GM18873 (cell line): ENCODE data around the gene KCND3.

Experiments used
- ATAC-seq: cut with Tn5 transposase; IDR thresholded peaks from one replicate; pipeline ENCODE4 v1.9.1; 2021; ENCODE audit warnings: mild to moderate bottlenecking, moderate library complexity, moderate number of reproducible peaks; ENCODE audit not compliant: unreplicated experiment, low FRiP score

Gene KCND3

DNA sequence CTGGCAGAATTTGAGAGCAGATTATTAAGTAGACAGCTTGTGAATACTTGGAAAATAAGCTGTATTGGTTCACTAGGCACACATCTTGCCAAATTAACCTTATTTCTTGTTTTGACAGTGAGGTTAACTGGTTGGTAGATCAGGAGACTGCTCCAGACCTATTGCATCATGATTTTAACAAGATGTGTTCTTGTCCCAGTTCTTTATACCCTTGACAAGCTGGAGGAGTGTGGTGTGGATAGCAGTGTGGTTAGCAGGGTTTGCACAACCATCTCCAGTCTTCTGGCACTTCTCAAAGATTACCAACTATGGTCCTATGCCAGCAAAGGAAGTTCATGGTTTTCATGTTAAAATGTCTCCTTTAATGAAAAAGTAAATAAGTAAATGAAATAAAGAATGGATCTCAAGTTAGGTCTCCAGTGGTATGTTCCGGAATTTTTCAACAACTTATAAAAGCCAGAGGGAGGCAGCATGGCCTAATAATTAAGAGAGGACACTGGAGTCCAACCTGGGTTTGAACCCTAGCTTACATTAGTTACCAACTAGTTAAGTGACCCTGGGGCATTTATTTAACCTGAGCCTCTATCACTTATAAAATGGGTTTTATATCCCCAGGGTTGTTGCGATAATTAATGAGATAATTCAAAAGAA lies 199.7 kb downstream of the KCND3 start:
- ATAC-seq, result no peak

DNA sequence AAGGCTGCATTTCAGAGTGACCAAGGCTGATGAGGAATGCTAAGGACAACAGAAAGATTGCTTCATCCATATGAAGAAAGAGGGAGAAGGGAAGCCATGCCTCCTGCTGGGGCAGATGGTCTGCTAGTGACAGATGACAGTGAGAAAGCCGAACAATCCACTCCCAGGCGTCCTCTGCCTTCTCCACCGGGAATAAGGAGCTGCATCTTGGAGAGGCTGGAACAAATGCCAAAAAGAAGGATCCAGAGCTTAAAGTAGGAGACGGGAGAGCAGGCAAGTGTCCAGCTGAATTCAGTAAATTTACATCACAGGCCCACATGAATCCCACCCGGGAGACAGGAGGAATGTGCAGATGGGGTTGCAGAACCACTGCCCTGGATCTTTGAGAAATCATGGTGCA lies 200.3 kb downstream of the KCND3 start:
- ATAC-seq, result no peak

DNA sequence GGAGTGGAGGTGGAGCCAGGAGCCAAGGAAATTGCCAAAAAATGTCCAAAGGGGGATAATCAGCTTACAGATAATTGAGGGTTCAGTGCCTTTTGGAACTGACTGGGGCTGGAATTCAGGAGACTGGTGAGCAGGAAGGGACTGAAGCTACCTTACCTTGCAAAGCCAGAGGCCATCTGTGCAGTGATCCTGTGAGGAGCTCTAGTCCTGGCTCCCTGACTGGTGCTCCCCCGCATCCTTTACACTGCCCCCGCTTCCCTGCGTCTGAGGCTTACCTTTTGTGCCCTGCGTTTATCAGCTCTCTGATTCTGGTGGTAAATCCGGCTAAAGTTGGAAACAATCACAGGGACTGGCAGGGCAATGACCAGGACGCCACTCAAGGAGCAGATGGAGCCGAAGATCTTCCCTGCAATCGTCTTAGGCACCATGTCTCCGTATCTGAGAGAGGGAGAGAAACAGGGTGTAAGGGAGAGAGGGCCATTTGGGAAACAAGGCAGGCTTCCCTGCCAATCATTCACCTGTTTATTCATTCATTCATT lies 202.7 kb downstream of the KCND3 start:
- ATAC-seq, result no peak

DNA sequence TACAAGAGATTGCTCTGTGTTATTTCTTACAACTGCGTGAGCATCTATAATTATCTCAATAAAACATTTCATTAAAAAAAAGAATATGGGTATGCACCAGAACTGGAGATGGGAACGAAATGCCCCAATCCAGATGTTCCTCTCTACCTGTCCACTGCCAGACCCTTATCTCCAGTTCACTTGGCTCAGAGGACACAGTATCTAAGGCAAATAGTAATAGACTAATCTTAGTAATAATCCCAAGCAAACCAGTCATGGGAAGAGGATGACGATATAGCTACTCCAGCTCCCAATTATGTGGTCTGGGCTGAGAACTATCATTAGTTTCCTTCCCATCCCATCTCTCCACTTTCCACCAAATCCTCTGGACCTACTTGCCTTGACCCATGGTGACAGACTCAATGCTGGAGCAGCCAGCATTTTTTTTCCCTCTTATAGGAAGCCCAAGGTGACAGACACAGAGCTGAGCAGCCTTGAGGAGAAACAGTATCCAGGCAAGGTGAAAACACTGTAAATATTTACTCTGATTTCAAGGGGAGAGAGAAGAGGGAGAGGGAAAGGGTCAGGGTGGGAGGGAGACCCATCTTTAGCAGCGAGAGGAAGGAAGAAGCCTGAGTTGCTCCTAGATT lies 205.1 kb downstream of the KCND3 start:
- no peak for ATAC-seq

DNA sequence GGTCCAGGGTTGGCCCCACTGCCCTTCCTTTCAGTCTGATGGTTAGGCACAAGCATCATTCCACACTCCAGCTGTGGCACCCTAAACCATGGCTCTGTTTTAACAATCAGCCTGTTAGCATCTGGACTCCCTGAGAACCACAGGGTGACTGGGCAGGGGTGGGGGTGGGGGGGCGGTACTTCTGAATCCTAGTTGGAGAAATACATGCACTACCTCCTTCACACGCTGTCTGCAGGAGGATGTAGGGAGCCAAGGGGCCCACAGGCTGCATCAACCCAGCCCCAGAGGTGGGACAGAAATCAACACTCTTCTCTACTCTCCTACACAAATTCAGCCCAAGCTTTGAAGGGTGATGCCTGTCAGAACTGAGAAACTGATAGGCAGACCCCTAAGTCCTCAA lies 209.9 kb downstream of the KCND3 start:
- ATAC-seq, result no peak

DNA sequence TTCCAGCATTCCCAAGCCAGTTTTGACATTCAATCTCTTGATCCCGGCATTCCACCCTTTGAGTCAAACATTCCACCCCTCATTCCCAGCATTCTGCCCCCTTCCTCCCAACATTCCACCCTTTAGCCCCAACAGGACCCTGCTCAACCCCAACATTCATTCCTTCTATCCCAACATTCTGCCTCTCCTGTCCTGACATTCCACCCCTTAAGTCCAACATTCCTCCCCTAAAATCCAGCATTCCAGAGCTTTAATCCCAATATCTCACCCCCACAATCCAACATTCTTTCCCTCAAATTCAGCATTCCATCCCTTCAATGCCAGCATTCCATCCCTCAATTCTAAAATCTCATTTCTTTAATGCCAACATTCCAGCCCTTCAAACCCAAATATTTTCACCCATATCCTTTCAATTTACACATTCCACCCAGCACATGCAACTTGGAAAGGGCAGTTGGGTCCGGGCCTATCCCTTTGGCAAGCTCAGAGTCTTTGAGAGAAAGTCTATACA lies 210.9 kb downstream of the KCND3 start:
- no peak for ATAC-seq

DNA sequence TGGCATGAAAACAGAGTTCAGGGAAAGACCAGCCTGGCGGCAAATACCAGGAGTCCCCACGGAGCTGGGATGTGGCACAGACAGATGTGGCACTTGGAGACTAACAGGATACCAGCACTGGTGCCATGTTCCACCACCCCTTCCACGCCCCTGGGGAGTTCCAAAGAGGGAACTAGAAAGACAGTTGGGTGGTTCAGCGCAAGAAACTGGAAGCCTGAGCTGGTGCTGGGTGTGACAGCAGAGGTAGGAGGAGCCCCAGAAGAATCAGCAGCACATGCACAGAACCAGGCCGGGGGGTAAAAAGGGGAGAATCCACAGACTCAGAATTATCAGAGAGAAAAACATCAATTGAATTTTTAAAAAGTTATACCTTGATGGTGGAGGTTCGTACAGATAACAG lies 211.4 kb downstream of the KCND3 start:
- no peak for ATAC-seq

DNA sequence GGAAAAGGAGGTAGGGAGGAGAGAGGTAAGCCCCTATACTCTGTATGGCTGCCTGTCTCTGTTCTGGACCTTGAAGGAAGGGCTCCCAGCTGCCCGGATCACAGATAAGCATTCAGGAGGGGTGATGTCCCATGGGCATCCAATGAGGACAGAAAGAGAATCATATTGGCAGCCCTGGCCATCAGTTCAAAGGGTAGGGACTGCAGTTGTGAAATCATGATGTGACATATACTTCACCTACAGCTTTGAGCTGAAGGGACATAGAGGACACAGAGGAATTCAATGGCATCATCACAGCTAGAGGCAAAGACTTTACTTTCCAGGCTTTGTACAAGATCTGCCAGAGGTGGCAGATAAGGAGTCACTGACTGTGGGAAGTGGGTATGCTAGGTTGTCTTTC lies 212.2 kb downstream of the KCND3 start:
- ATAC-seq, result no peak

DNA sequence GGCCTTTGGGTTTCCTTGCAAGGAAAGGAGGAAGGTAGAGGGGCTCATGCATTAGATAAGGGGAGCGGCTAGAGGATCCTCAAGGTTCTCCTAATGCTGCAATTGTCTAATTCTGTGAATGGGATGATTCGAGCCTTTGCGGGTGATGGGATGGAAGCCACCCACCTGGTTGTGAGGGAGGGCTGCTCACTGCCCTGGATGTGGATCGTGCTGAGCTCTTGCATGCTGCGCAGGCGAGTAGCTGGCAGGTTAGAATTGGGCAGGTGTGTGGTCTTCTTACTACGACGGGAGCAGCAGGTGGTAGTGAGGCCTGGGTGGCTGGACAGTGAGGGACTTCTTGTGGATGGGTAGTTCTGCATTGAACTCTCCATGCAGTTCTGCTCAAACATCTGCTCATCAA lies 212.6 kb downstream of the KCND3 start:
- no peak for ATAC-seq

DNA sequence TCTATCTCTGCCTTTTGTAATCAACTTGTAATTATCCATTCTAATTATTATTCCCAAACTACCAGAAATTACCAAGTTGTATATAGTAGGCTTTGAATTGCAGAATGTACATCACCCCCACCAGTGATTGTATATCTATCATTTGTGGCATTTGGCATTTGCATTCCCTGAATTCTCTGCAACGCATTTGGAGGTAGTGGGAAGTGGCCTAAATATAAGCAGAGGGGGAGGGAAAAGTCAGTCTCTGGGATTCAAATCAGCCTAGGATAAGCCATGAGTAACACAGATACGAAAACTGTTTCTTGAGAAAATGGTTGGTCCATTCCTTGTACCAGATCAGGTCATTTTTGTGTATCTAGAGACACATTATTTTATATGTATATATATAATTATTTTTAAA lies 213.1 kb downstream of the KCND3 start:
- no peak for ATAC-seq

DNA sequence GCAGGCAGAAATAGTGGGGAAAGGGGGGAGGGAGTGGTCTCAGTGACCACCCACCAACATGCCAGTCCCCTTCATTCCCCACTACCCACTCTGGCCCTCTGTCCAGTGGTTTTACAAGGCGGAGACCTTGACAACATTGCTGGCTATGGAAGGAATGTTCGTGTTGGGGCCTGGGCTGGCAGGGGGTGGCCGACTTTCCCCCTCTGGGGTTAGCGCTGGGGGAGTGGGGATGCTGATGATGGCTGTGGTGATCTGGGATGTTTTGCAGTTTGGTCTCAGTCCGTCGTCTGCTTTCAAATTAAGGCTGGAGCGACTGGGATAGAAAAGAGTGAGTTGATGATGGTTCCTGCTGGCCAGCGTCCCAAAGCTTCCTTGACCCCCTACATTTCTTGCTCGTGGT lies 213.5 kb downstream of the KCND3 start:
- ATAC-seq, result no peak

DNA sequence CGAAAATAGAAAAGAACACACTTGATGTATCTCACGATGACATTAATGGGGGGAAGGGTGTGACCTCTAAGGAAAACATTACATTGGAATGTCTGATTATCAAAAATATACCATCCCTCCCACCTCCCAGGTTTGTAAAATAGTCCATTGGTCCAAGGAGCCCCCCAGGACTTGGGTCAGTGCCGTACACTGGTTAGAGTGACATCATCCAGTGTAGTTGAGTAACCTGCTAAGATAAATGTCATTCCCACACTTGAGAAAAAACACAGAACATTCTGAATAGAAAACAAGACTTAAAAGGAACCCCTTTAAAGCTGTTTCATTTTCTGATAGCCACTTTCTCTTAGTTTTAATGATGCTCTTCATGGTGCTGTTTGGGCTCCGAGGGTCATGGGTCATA lies 218.6 kb downstream of the KCND3 start:
- ATAC-seq, result no peak

DNA sequence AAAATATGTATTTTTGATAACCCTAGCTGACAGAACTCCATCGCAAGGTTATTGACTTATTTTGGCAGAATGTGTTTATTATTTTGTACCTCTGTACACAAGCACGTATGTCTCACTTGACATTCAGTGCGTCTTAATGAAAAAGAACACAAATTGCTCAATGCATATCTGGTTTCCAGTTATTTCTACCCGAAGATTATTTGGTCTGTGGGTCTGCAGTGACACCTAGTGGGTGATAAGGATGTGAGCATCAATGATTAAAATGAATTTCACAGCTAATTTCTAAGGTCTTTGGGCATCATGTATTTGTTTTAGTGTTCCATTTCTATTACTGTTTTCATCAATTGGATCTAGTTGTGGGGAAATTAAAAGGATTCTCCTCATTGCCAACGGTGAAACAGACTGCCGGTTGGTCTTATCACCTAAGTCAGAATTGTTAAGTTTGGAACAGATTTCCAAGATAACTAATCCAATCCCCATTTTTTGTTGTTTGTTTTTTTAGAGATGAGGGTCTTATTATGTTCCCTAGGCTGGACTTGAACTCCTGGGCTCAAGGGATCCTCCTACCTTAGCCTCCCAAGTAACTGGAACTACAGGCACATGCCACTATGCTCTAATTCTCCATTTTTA lies 219.8 kb downstream of the KCND3 start:
- no peak for ATAC-seq

DNA sequence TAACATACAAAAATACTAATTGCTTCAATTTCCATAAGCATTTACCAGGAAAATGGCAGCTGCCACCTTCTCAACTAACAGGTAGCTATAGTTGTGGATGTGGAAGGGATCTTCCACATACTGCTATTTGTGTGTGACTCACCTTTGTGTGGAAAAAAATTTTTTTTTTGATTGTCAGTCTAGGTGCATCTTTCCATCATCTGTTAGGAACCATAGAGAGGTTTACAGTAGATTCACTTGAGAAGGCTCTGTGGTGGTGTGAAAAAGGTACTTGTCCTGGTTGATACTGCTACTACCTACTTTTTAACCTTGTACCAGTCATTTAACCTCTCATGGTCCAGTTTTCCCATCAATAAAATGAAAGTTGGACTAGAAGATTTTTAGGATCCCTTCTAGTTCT lies 220.8 kb downstream of the KCND3 start:
- no peak for ATAC-seq

DNA sequence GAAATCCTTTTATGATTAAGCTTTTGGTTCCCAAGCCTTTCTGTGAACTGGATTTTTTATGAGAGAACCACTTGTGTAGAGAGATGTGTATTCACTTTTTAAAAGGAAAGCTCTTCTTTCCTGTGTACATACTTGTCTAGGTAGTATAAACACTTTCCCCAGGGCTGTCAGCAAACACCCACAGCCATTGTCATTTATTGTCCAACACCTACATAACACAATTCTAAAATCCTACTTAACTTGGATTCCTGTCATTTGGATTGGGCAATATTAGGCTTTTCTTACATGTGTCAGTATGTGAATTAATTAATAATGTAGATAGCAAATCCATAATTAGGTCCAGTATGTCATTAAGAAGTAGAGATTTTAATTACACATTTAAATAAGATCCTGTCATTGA lies 221.4 kb downstream of the KCND3 start:
- ATAC-seq, result no peak

DNA sequence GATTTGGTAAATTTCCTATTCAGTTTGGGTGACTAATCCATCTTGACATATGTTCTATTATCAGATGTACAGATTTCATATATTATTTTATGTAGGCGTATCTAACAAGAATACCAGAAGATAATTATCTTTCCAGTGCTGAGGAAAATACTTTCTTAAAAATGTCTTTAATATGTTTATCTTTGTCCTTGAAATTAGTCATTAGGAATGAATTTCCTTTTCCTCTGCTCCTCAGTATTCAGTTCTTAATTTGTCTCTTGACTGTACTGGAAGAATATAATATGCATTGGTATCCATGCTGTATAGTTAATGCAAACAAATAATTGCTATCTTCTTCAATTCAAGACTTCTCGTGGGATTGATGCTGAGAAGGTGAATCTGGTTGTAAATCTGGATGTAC lies 227.1 kb downstream of the KCND3 start:
- ATAC-seq, result no peak

DNA sequence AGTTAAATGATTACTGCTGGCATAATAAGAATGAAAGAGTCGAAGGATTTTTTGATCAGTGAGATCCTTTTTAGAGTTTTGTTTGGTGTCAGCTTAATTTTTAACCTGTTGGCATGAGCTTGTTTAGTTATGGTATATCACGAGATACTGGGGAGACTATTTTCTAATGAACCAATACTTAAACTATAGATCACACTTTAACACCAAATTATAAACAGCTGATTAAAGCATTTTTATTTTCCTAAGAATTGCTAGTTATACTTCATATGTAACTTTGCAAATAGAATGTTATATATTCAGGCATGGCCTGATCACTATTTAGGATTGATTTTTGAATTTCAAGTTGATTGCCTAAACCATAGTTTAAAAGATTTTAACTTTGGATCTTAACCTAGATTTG lies 227.8 kb downstream of the KCND3 start:
- no peak for ATAC-seq

DNA sequence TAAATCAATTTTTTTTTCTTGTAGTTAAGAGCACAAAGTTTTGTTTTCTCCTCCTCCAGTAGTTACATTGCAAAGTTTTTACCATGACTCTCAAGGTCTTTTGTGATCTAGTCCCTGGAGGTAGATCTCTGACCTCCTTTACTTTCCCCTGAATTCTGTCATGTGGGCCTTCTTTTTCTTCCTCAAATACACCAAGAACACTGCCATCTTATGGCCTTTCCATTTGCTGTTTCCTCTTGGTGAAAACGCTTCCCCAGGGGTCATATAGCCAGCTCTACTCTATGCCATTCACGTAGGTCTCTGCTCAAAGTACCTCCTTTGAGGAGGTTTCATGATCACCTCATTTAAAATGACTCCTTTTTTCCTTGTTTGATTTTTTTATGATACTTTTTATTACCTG lies 231.1 kb downstream of the KCND3 start:
- ATAC-seq, result no peak

DNA sequence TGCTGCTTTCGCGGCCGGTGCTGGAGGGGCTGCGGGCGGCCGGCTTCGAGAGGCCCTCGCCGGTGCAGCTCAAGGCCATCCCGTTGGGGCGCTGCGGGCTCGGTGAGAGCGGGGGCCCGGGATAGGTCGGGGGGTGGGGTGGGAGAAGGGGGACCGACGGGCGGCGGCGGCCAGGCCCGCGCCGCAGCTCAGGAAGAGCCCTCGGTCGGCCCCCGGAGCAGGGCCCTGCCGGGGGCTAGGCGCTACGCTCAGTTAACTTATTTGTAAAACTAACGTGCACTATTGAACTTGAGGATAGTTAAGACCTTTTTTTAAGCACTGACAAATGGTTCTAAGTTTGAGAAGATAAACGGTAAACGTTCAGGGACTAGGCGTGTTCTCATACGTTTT lies 233.3 kb downstream of the KCND3 start:
- no peak for ATAC-seq

DNA sequence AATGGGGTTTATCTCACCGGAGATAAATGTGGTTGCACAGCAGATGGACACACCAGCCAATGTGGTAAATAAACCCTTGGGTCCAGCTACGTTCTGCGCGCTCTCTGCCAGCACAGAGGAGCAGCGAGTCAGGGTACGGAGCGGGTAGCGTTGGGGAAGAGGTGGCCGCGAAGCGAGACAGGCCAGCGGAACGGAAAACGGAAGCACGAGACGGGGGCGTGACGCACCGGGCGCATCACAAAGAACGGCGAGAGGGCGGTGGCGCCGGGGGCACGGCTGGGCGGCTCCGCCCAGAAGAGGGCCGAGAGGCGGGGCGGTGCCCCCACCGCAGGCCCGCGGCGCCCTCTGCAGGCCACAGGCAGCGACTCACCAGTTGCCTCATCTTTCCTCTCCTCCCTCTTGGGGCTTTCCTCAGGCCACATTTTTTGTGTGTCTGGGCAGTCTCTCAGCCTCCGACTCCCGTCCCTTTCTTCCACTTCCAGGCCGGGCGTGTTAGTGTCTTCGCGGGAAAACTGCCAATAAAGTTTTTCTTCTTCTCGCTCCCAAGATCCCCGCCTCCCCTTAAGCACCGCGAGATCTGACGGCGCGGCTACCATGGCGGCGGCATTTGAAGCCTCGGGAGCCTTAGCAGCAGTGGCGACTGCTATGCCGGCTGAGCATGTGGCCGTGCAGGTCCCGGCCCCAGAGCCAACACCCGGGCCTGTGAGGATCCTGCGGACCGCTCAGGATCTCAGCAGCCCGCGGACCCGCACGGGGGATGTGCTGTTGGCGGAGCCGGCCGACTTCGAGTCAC lies 233.9 kb downstream of the KCND3 start, which contains the start of gene DDX20:
Gene DDX20 (plus strand): TSS at position 571 of the 793 bp plus-strand sequence. CDS start 24 bp downstream, at position 595.
- ATAC-seq, result peak; percentile 73

DNA sequence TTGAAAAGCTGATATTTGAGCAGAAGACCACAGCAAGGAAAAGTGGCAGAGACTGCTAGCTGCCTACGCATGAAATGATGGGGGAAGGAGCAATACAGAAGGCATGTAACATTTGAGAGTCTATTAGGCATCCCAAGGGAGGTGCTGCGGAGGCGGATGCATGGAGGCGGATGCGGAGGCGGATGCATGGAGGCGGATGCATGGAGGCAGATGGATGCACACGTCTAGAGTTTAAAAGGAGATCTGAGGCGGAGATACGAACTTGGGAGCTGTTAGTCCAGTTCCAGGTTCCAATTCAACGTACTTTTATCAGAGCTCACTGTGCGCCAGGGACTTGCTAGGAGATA lies 234.5 kb downstream of the KCND3 start:
- ATAC-seq, result no peak
